ENCODE measurements around the gene SLC2A9.
"Not testable (repeated sequence)": the region's sequence is repeated elsewhere in the genome, so short reads cannot be mapped to it uniquely, and the experiment has no call there.

Gene SLC2A9

DNA sequence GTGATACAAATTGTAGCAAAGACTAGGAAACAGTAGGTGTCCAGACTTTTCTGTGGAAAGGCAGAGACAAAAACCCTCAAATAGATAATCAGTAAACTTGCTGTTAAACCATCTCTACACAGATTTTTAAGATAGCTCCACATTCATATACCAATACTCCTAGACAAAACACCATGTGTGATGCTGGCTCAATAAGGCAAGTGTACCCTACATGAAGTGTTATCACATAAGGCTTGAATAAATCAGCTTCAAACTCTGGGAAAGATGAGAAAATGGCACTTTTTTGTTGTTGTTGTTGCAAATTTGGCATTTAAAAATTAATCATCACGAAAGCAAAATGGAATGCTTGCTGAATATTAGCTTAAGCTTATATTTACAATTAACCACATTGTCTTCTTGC, 194.7 kb downstream of the SLC2A9 start:
- no peak for DNase-seq (ENCODE audit: low read depth in 2 of 2)

DNA sequence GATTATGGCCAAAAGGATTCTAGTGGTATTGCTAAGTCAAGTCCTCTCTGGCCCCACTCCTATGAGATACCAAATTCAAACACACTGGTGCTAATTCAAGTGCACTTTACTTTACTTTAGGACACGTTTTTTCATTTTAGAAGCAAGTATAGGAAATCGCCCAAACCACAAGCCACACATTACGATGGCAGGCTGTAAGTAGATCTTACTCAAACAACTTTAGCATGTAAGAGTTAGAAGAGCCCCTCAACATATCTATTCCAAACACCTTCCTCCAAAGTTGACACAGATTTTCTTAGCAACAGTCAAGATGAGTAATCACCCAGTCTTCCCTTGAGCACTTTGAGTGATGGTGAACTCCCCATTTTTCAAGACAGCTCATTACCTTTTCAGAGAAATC, 196.2 kb downstream of the SLC2A9 start:
- no peak for DNase-seq (ENCODE audit: low read depth in 2 of 2)

DNA sequence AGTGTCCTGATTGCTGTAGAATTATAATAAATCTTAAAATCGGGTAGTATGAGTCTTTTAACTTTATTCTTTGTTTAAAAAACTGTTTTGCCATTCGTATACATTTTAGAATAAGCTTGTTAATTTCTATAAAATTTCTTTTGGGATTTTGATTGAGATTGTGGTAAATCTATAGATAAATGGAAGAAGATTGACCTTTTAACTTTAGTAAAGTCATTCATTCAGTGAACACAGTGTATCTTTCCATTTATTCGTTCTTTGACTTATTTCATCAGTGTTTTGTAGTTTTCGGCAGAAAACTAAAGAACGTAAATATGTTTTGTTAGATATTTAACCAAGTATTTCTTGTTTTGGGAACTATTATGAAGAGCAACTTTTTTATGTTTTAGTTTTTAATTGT, 201.0 kb downstream of the SLC2A9 start:
- no peak for DNase-seq (ENCODE audit: low read depth in 2 of 2)

DNA sequence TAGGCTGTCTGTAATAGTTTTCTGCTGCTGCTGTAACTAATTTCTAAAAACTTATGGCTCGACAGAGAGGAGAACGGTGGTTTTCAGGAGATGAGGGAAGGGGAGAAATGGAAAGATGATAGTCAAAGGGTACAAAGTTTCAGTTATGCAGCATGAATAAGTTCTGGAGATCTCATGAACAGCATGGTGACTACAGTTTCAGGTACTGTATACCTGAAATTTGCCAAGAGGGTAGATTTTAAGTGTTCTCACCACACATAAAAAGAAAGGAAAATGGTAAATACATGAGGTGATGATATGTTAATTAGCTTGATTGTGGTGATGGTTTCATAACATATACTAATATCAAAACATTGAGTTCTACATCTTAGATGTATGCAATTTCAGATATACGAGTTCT, 205.0 kb downstream of the SLC2A9 start:
- DNase-seq (ENCODE audit: low read depth in 2 of 2), result no peak

DNA sequence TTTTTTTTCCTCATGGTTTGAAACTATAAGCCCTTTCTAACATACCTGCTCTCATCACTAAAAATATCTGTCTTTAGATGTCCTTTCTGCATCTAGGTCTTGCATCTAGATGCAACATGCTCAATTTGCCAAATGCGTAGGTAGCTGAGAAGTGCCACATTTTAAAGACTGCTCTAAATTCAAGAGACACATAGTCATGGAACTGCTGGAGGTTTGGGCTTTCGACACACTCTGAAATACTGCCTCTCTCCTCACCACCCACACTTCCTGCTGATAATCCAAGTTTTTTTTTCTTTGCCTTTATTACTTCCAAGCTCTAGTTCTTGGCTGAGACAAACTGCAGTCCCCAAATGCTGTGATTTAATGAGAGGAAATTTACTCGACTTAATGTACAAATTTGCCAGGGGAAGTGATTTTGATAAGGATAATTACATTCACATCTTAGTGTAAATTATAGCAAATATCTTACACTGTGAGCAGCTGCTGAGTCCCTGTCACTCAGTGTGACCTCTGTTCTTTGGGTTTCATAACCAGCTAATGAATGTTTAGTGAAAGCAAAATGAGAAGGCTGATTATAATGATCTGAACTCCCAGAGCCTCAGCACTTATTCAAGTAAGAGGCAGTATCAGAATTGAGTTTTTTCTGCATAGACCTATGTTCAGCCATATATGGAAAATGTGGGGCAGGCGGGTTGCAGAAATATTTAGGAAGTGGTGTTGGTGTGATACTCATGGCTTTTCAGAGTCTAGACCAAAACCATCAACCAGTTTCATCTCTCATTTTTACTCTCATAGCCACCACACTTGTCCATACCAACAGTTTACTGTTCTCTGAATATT, 208.6 kb downstream of the SLC2A9 start:
- DNase-seq (ENCODE audit: low read depth in 2 of 2), result no peak

DNA sequence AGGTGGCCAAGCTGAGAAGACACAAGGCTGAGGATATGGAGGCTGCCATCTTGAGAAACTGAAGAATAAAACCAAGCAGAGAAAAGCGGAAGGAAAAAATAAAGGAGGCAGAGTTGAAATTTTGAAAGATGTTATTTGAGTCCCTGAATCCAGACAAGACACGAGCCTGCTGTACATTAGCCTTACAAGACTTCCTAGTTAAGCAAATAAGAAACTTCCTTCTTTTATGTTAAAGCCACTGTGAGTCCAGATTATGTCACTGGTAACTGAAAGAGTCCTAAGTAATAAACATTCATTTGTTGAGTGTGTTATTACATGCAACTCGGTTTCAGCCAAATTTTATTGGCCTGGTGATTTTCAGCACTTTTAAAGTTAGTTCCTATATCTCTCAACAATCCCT, 209.5 kb downstream of the SLC2A9 start:
- no peak for DNase-seq (ENCODE audit: low read depth in 2 of 2)

DNA sequence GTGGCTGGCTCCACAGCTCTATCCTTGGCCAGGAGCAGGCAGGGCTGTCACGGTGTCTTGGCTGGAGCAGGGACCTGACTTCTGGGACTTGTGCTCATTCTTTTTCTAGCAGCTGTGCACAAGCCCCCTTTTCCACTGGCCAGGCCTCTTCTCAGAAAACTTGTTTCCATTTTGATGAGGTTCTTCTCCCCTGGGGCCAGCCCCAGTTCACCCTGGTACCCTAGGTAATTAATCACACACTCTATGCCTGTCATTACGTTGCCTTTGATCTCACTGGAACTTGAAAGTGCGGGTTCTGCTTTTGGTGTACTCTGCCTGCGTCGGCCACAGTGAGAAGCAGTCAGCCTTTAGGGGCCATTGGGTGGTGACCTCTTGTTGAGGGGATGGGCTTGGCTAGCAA, 213.2 kb downstream of the SLC2A9 start:
- DNase-seq (ENCODE audit: low read depth in 2 of 2), result no peak

DNA sequence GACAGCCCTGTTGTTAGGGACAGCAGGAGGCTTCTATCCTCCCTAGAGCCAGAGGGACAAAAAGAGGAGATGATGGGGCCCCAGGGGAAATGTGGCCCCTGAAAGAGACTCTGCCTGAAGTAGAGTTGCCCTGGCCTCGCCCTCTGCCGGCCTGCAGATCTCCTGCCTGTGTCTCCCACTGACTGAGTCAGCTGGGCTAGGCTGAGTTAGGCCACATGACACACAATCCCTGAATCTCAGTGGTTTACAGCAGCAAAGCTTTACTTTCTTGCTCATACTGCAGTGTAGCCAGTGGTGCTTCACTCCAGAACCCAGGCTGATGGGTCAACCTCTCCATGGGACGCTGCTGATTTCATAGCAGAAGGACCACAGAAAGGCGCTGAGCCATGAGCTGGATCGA, 216.4 kb downstream of the SLC2A9 start:
- DNase-seq (ENCODE audit: low read depth in 2 of 2), result no peak

DNA sequence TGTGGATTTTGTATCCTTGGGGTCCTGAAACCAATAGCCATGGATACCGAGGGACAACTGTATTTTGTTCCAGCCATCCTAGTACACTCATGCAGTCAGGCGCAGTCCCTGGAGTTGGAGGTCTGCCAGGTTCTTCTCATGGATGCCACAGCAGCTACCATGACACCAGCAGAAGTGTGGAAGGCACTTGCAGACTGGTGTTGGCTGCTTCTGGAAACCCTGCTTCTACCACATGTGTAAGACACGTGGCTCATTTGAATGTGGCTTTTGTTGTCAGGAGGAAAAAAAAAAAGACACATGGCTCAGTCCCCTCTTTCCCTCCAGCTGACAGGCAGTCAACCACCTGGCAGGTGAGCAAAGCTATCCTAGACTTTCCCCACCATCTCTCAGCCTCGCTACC, 220.4 kb downstream of the SLC2A9 start:
- no peak for DNase-seq (ENCODE audit: low read depth in 2 of 2)

DNA sequence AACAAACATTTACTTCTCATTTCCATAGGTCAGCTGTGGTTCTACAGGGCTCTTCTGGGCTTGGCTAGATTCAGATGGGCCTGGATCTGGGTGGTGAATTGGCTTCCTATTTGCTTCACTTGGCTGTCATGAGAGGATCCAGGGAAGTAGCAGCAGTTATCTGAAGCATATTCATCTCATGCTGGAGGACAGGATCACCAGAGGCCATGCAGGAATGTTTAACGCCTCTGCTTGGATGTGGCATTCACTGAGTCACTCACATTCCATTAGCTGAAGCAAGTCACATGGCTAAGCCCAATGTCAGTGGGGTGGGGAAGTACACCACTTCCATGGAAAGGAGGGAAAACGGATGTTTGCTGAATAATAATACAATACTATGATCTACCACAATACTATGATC, 224.7 kb downstream of the SLC2A9 start:
- not testable (repeated sequence) for DNase-seq (ENCODE audit: low read depth in 2 of 2)

DNA sequence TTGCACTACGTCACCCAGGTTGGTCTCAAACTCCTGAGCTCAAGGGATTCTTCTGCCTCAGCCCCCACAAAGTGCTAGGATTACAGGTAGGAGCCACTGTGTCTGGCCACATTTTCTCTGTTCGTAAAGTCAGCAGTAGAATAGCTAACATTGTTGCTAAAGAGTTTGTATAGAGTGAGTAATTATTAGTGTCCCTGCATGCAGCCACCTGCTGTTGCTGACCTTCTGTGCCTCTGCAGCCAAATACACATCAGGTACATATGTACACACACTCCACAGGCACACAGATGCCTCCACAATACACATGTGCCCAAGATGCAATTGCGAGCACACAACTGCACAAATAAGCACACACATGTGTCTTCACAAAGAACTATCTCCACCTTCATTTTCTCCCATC, 228.9 kb downstream of the SLC2A9 start:
- no peak for DNase-seq (ENCODE audit: low read depth in 2 of 2)

DNA sequence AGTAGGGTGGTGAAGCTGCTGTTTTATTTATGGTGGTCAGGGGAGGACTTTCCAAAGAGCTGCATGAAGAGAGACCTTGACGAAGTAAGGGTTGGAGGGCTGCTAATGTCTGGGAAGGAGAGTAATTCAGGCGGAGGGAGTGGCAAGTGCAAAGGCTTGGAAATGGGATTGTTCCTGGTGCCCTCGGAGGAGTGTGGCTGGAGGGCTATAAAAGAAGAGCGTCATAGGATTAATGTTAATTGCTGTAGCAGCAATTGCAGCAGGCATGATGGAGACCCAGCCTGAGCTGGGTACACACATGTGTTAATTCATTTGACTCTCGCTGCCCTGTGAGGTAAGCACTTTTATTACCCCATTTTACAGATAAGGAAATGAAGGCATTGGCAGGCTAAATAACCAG, 235.4 kb downstream of the SLC2A9 start:
- not testable (repeated sequence) for DNase-seq (ENCODE audit: low read depth in 2 of 2)

DNA sequence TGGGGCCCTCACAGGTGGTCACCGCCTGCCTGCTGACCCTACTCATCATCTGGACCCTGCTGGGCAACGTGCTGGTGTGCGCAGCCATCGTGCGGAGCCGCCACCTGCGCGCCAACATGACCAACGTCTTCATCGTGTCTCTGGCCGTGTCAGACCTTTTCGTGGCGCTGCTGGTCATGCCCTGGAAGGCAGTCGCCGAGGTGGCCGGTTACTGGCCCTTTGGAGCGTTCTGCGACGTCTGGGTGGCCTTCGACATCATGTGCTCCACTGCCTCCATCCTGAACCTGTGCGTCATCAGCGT, 239.2 kb downstream of the SLC2A9 start:
- no peak for DNase-seq (ENCODE audit: low read depth in 2 of 2)

DNA sequence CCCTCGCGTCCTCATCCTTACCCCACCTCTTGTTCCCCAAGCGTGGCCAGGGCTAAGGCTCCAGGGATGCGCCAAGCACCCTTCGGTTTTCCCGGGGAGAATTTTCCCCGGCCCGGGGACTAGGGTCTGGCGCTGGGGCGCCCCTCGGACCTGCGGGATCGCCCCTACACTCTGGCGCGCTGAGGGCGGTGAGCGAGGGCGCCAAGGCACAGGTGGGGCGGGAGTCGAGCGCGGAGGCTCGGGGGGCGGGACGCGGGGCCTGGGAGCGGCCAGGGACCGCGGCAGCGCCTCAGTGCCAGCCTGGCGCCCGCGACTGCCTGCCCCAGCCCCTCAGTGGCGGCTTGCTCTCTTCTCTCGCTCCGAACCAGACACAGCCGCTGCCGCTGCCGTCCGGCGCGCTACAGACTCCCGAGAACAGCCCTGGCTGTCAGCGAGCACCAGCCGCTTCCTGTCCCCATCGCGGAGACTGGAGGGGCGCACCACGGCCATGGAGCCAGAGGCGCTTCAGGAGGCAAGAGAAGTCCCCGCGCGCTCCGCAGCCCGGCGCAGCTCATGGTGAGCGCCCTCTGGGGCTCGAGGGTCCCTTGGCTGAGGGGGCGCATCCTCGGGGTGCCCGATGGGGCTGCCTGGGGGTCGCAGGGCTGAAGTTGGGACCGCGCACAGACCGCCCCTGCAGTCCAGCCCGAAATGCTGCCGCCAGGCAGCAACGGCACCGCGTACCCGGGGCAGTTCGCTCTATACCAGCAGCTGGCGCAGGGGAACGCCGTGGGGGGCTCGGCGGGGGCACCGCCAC, 239.8 kb downstream of the SLC2A9 start, which contains the start of gene DRD5:
Gene DRD5, plus strand, starts transcription at position 292 of the 793 bp plus-strand sequence. Its CDS starts 396 bp downstream, at position 688.
- DNase-seq (ENCODE audit: low read depth in 2 of 2), result no peak
